Measurements from ENCODE around the gene LDLRAD3.

LDLRAD3 gene

DNA sequence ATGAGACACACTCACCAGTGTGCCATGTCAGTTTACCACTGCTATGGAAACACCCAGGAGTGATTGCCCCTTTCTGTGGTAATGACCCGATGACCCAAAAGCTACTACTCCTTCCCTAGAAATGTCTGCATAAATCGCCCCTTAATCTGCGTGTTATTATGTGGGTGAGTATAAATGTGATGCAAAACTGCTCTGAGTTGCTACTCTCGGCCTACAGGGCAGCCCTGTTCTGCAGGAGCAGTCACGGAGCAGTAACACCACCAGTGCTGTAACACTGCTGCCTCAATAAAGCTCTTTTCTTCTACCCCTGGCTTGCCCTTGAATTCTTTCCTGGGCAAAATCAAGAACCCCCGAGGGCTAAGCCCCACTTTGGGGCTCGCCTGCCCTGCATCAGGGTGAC lies 9.6 kb upstream of the LDLRAD3 start:
- no peaks in the 10 kb centered on the region for H3K36me3 ChIP-seq (ENCODE audit: control insufficient read depth, insufficient read depth, low read length)
- TF ChIP-seq, protein P1, sequence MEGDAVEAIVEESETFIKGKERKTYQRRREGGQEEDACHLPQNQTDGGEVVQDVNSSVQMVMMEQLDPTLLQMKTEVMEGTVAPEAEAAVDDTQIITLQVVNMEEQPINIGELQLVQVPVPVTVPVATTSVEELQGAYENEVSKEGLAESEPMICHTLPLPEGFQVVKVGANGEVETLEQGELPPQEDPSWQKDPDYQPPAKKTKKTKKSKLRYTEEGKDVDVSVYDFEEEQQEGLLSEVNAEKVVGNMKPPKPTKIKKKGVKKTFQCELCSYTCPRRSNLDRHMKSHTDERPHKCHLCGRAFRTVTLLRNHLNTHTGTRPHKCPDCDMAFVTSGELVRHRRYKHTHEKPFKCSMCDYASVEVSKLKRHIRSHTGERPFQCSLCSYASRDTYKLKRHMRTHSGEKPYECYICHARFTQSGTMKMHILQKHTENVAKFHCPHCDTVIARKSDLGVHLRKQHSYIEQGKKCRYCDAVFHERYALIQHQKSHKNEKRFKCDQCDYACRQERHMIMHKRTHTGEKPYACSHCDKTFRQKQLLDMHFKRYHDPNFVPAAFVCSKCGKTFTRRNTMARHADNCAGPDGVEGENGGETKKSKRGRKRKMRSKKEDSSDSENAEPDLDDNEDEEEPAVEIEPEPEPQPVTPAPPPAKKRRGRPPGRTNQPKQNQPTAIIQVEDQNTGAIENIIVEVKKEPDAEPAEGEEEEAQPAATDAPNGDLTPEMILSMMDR (IDR thresholded peaks at IDR 0.05; ENCODE audit: insufficient read depth, low read length, poor library complexity, severe bottlenecking) = no peak
- no peak for DNase-seq (ENCODE audit: extremely low read depth, insufficient read length)
- no peaks in the 10 kb centered on the region; the same call in 1 of the 2 replicates for H3K27me3 ChIP-seq (replicated peaks; ENCODE audit: control insufficient read depth, insufficient read depth, low read length)
- no peak overlapping the region for H3K4me3 ChIP-seq (replicated peaks; ENCODE audit: low read depth, low read length)

DNA sequence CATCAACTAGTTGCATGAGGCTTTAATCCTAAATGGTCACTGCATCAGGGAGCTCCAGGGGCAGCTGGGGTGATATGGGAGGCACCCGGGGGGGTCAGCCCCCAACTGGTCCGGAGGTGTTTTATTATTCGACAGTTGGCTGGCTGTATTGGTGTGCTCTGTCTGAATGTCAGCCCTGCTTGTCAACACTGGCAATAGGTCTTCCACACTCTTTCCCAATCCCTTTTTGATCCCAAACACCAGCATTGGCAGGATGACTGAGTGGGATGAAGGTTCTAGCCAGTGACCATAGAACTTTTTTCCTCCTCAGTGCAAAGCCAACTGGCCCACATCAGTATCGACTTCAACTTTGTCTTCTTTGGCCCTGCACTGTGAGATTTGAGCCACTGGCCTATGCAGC lies 8.9 kb upstream of the LDLRAD3 start:
- Histone ChIP-seq H3K36me3 (ENCODE audit: control insufficient read depth, insufficient read depth, low read length) (no peaks in the 10 kb centered on the region), H3K4me3 (replicated peaks; ENCODE audit: low read depth, low read length) (no peak overlapping the region), H3K27me3 (replicated peaks; ENCODE audit: control insufficient read depth, insufficient read depth, low read length) (no peaks in the 10 kb centered on the region; the same call in 1 of the 2 replicates)
- DNase-seq (ENCODE audit: extremely low read depth, insufficient read length) = no peak
- TF ChIP-seq, protein P1 (IDR thresholded peaks at IDR 0.05; ENCODE audit: insufficient read depth, low read length, poor library complexity, severe bottlenecking) = no peak

GRCh38 chr11:35935390-35935789 lies 8.5 kb upstream of the LDLRAD3 start:
- TF ChIP-seq, protein P1 (IDR thresholded peaks at IDR 0.05; ENCODE audit: insufficient read depth, low read length, poor library complexity, severe bottlenecking) = no peak
- no peaks in the 10 kb centered on the region; the same call in 1 of the 2 replicates for H3K27me3 ChIP-seq (replicated peaks; ENCODE audit: control insufficient read depth, insufficient read depth, low read length)
- H3K36me3 ChIP-seq (ENCODE audit: control insufficient read depth, insufficient read depth, low read length) = no peaks in the 10 kb centered on the region
- no peak overlapping the region for H3K4me3 ChIP-seq (replicated peaks; ENCODE audit: low read depth, low read length)
- no peak for DNase-seq (ENCODE audit: extremely low read depth, insufficient read length)

DNA sequence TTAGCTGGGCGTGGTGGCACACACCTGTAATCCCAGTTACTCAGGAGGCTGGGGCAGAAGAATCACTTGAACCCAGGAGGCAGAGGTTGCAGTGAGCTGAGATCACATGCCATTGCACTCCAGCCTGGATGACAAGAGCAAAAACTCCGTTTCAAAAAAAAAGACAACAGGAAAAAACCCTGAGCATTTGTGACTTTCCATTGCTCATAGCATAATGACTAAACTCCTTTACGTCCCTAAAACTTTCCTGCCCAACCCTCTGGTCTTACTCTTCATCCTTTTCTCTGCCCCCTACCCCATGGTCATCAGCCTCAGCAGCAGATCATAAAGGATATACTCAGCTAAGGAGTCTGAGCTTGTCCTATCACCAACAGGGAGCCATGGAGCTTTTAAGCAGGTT lies 6.8 kb upstream of the LDLRAD3 start:
- DNase-seq (ENCODE audit: extremely low read depth, insufficient read length) = no peak
- TF ChIP-seq, protein P1 (IDR thresholded peaks at IDR 0.05; ENCODE audit: insufficient read depth, low read length, poor library complexity, severe bottlenecking) = no peak
- peaks cover 1% of the 10 kb centered on the region for H3K27me3 ChIP-seq (replicated peaks; ENCODE audit: control insufficient read depth, insufficient read depth, low read length)
- H3K36me3 ChIP-seq (ENCODE audit: control insufficient read depth, insufficient read depth, low read length) = no peaks in the 10 kb centered on the region
- no peak overlapping the region for H3K4me3 ChIP-seq (replicated peaks; ENCODE audit: low read depth, low read length)

- no peak for DNase-seq (ENCODE audit: extremely low read depth, insufficient read length)
- TF ChIP-seq, protein P1 (IDR thresholded peaks at IDR 0.05; ENCODE audit: insufficient read depth, low read length, poor library complexity, severe bottlenecking) = no peak
- no peaks in the 10 kb centered on the region for H3K36me3 ChIP-seq (ENCODE audit: control insufficient read depth, insufficient read depth, low read length)
Measured at GRCh38 chr11:35937700-35938099, 6.2 kb upstream of the LDLRAD3 start.

GRCh38 chr11:35938231-35938630 lies 5.6 kb upstream of the LDLRAD3 start:
- Histone ChIP-seq H3K36me3 (ENCODE audit: control insufficient read depth, insufficient read depth, low read length) (no peaks in the 10 kb centered on the region), H3K4me3 (replicated peaks; ENCODE audit: low read depth, low read length) (no peak overlapping the region), H3K27me3 (replicated peaks; ENCODE audit: control insufficient read depth, insufficient read depth, low read length) (peaks cover 1% of the 10 kb centered on the region)
- TF ChIP-seq, protein P1 (IDR thresholded peaks at IDR 0.05; ENCODE audit: insufficient read depth, low read length, poor library complexity, severe bottlenecking) = no peak
- DNase-seq (ENCODE audit: extremely low read depth, insufficient read length) = no peak

More at GRCh38 chr11:35937700-35938099, 6.2 kb upstream of the LDLRAD3 start:
- H3K27me3 ChIP-seq (replicated peaks; ENCODE audit: control insufficient read depth, insufficient read depth, low read length) = peaks cover 1% of the 10 kb centered on the region
- no peak overlapping the region for H3K4me3 ChIP-seq (replicated peaks; ENCODE audit: low read depth, low read length)

Measured in GM06990 (cell line).